GM12864 (cell line): Measurements from ENCODE around the gene HELZ2.

Experiments used
- DNase-seq: peaks from one replicate; pipeline ENCODE4 v3.0.0-alpha.2; 2011; ENCODE audit warnings: low read depth
- H3K4me3 ChIP-seq: 2 replicates; pipeline ENCODE4 v1.5.1; 2011; ENCODE audit warnings: mild to moderate bottlenecking, low read depth, low read length, control low read depth
- CTCF ChIP-seq: IDR thresholded peaks from 2 replicates; pipeline ENCODE4 v1.5.1; 2011; ENCODE audit warnings: low read depth, mild to moderate bottlenecking, moderate library complexity, low read length, control low read depth, inconsistent platforms; ENCODE audit errors: missing control alignments

HELZ2 gene

GRCh38 chr20:63566395-63567135 lies 7.5 kb downstream of the HELZ2 start:
- DNase-seq: no peak
- no peak for TF ChIP-seq CTCF
- H3K4me3 ChIP-seq: no peak overlapping the region

- TF ChIP-seq CTCF: no peak
- H3K4me3 ChIP-seq: no peak overlapping the region
- DNase-seq: no peak
Measured at GRCh38 chr20:63565699-63566335, 8.2 kb downstream of the HELZ2 start.

GRCh38 chr20:63565021-63565698 lies 8.9 kb downstream of the HELZ2 start:
- no peak for TF ChIP-seq CTCF
- no peak for DNase-seq
- H3K4me3 ChIP-seq: no peak overlapping the region

GRCh38 chr20:63564036-63564810 lies 9.8 kb downstream of the HELZ2 start:
- DNase-seq: no peak
- H3K4me3 ChIP-seq: no peak overlapping the region
- no peak for TF ChIP-seq CTCF

- TF ChIP-seq CTCF: no peak
- H3K4me3 ChIP-seq: no peak overlapping the region
- no peak for DNase-seq
Measured at GRCh38 chr20:63563225-63563935, 10.7 kb downstream of the HELZ2 start.
